K562 (cell line): Measurements from ENCODE around the gene ADAM8. TPM values are rescaled to one million over a fixed set of nuclear protein-coding genes. Genes with fewer than 3 reads are reported as not detected.

ENCODE experiments used
- ATAC-seq: fragments of 200-7000 bp; cut with Tn5 transposase; 3 replicates; pipeline ENCODE4 v1.9.1; 2020; ENCODE audit warnings: moderate library complexity
- BruUV-seq: library from RNA; stranded (reverse); fragments of 400-500 nt; replicated peaks from 2 replicates; lab custom pipeline; 2021; lab: Mats Ljungman, UMichigan
- CTCF ChIA-PET: fragments of 300-600 bp; formaldehyde crosslinking; extraction: SDS; loops from one replicate; lab custom pipeline; 2021; ENCODE audit warnings: low intra/inter-chr PET ratio; lab: Yijun Ruan, JAX
- POLR2A ChIA-PET: fragments of 300-600, 350-650 bp; sonication (Branson Sonifier 250); formaldehyde crosslinking; extraction: SDS; loops from one replicate; lab custom pipeline; 2021; ENCODE audit warnings: antibody characterized with exemption, inconsistent platforms; lab: Yijun Ruan, JAX
- DNase-seq, 4 experiments: peaks; one replicate each; pipeline versions ENCODE4 v3.0.0 to v3.0.0-alpha.2; 2011 to 2018; ENCODE audit warnings: low spot score in 3 of 4, mixed read lengths in 3 of 4; ENCODE audit errors: extremely low read depth in 1 of 4
- FAIRE-seq: peaks from 2 replicates; lab custom pipeline; 2011; peaks lifted over from hg19 to GRCh38; lab: Jason Lieb, UNC
- H2AFZ ChIP-seq: 2 replicates; pipeline ENCODE4 v1.6.0; 2011; ENCODE audit warnings: low read depth, low read length, control low read depth, inconsistent platforms
- H3K27ac ChIP-seq: fragments of 200-600 bp; 3 replicates; pipeline ENCODE4 v1.8.0; 2011; ENCODE audit warnings: low read depth, mild to moderate bottlenecking, control low read depth, inconsistent platforms, low read length, moderate library complexity, mixed read lengths; ENCODE audit errors: extremely low read depth
- H3K27me3 ChIP-seq, 2 experiments: fragments of 300-600 bp in 1 of 2; 2 replicates in 1 of 2; 3 replicates in 1 of 2; pipeline versions ENCODE4 v1.6.0 to v1.8.0; 2011; ENCODE audit warnings: inconsistent platforms in 2 of 2, low read length in 2 of 2, mild to moderate bottlenecking in 1 of 2, mixed read lengths in 1 of 2, moderate library complexity in 1 of 2; ENCODE audit not compliant: control insufficient read depth in 2 of 2, insufficient read depth in 2 of 2
- H3K36me3 ChIP-seq: fragments of 300-600 bp; 3 replicates; pipeline ENCODE4 v1.8.0; 2011; ENCODE audit warnings: mild to moderate bottlenecking, low read length, inconsistent platforms; ENCODE audit not compliant: control insufficient read depth, insufficient read depth
- H3K4me1 ChIP-seq, 2 experiments: fragments of 200-600 bp in 1 of 2; replicated peaks in 1 of 2; 2 replicates in 1 of 2; 3 replicates in 1 of 2; pipeline versions ENCODE4 v1.5.1 to v1.8.0; 2011; ENCODE audit warnings: inconsistent platforms in 2 of 2, low read length in 2 of 2, mild to moderate bottlenecking in 1 of 2, mixed read lengths in 1 of 2, moderate library complexity in 1 of 2; ENCODE audit not compliant: control insufficient read depth in 2 of 2, insufficient read depth in 2 of 2
- H3K4me2 ChIP-seq: 2 replicates; pipeline ENCODE4 v1.6.1; 2011; ENCODE audit warnings: low read length, control low read depth, inconsistent platforms, mixed read lengths; ENCODE audit not compliant: insufficient read depth
- H3K4me3 ChIP-seq: fragments of 200-600 bp; sonication (generic), shearing (Covaris generic); 2 replicates; pipeline ENCODE4 v1.5.1; 2016; ENCODE audit warnings: control low read depth, inconsistent platforms
- H3K79me2 ChIP-seq: fragments of 200-600 bp; 3 replicates; pipeline ENCODE4 v1.8.0; 2011; ENCODE audit warnings: low read length, inconsistent platforms; ENCODE audit not compliant: control insufficient read depth, insufficient read depth
- H3K9ac ChIP-seq, 2 experiments: 2 replicates each; pipeline versions ENCODE4 v1.6.0 to v1.6.1; 2011; ENCODE audit warnings: low read depth in 2 of 2, low read length in 2 of 2, control low read depth in 1 of 2, inconsistent platforms in 1 of 2, mild to moderate bottlenecking in 1 of 2, mixed read lengths in 1 of 2; ENCODE audit not compliant: insufficient read depth in 1 of 2
- H3K9me1 ChIP-seq: one replicate; pipeline ENCODE4 v1.6.0; 2011; ENCODE audit warnings: inconsistent platforms, mild to moderate bottlenecking, low read length, moderate library complexity; ENCODE audit not compliant: control insufficient read depth, insufficient read depth
- H3K9me3 ChIP-seq: replicated peaks from 2 replicates; pipeline ENCODE4 v1.5.1; 2011; ENCODE audit warnings: low read depth, low read length, inconsistent platforms; ENCODE audit not compliant: control insufficient read depth, insufficient read depth
- H4K20me1 ChIP-seq: replicated peaks from 2 replicates; pipeline ENCODE4 v1.6.1; 2011; ENCODE audit warnings: low read length, inconsistent platforms, mixed read lengths; ENCODE audit not compliant: control insufficient read depth, insufficient read depth
- BRD4 ChIP-seq: fragments of 200-600 bp; sonication (generic); IDR thresholded peaks from 2 replicates; pipeline ENCODE4 v1.6.1; 2017; ENCODE audit warnings: inconsistent platforms
- CBFB ChIP-seq: sonication (generic); formaldehyde crosslinking; IDR thresholded peaks from 2 replicates; pipeline ENCODE4 v1.4.0; 2020; ENCODE audit warnings: mild to moderate bottlenecking, missing genetic modification reagents
- CHD4 ChIP-seq: fragments of 200-600 bp; sonication (generic); IDR thresholded peaks from 3 replicates; pipeline ENCODE4 v1.6.1; 2012; ENCODE audit warnings: low read depth, mild to moderate bottlenecking, mixed read lengths, low read length, inconsistent platforms; ENCODE audit not compliant: insufficient read depth, insufficient replicate concordance, poor library complexity, severe bottlenecking
- LCOR ChIP-seq: sonication (generic); formaldehyde crosslinking; IDR thresholded peaks from 2 replicates; pipeline ENCODE4 v1.8.0; 2022; ENCODE audit warnings: mild to moderate bottlenecking, missing genetic modification reagents
- MYBL2 ChIP-seq, 2 experiments: fragments of 450-650 bp in 1 of 2; sonication (generic) in 1 of 2; formaldehyde crosslinking in 1 of 2; IDR thresholded peaks; 2 replicates each; pipeline versions ENCODE4 v1.6.1 to v1.8.1; 2017 to 2022; ENCODE audit warnings: borderline replicate concordance in 1 of 2, inconsistent platforms in 1 of 2, low read depth in 1 of 2, mild to moderate bottlenecking in 1 of 2, missing genetic modification reagents in 1 of 2, moderate library complexity in 1 of 2
- PTBP1 ChIP-seq: fragments of 200-400 bp; formaldehyde crosslinking; IDR thresholded peaks from 2 replicates; pipeline ENCODE4 v1.6.1; 2017; ENCODE audit warnings: low read depth, low read length
- SIRT6 ChIP-seq: IDR thresholded peaks from one replicate; pipeline ENCODE4 v1.6.1; 2012; ENCODE audit warnings: low read depth, mild to moderate bottlenecking, control low read depth, inconsistent platforms, low read length, moderate library complexity
- ZFP1 ChIP-seq: fragments of 450-650 bp; formaldehyde crosslinking; IDR thresholded peaks from 2 replicates; pipeline ENCODE4 v1.4.0; 2020; ENCODE audit warnings: mild to moderate bottlenecking, mixed read lengths
- WGBS: fragments of 100-300 bp; shearing (Covaris generic); methylation state at CpG from one replicate; pipeline ENCODE4 v1.1.6; 2016; ENCODE audit warnings: low coverage, mixed read lengths; ENCODE audit not compliant: insufficient coverage; ENCODE audit errors: missing lambda C conversion rate; 5-methylcytosine and 5-hydroxymethylcytosine counted together
- in situ Hi-C: fragments of 300-500 bp; cut with MboI; formaldehyde crosslinking; loops from 4 replicates; pipeline ENCODE4 v1.15.0; 2018; ENCODE audit warnings: inconsistent platforms, mixed read lengths
- intact Hi-C: fragments of 100-400 bp; cut with micrococcal nuclease; formaldehyde crosslinking; loops from 2 replicates; pipeline ENCODE4 v1.14.2; 2022
- polyA plus RNA-seq, 8 experiments: library from polyadenylated mRNA; depleted of rRNA in 4 of 8; stranded (reverse) in 5 of 8; unstranded in 3 of 8; fragments of >200 nt; fragmentation: Nextera tagmentation in 2 of 8; fragmentation: Illumina TruSeq in 1 of 8; extraction: Ambion mirVana in 2 of 8; extraction: Trizol in 1 of 8; gene quantifications; 2 replicates each; pipeline versions ENCODE4 v1.2.1 to v1.2.3, GENCODE V29; 2011 to 2014; ENCODE audit warnings: inconsistent platforms in 1 of 8, missing spikeins in 1 of 8
- total RNA-seq, 7 experiments: library from RNA; depleted of rRNA in 6 of 7; stranded (reverse); fragments of >200 nt in 6 of 7; fragmentation: Illumina TruSeq in 2 of 7; extraction: Trizol in 2 of 7; gene quantifications; 2 replicates each; pipeline versions ENCODE4 v1.2.1 to v1.2.3, GENCODE V29; 2011 to 2021; ENCODE audit warnings: low replicate concordance in 1 of 7

ADAM8 gene
- total and polyA plus RNA-seq, 9 of the 15 experiments (the other 6 are each of a cell fraction or from before 2014, with no cell fraction given), result 0.07 to 7.0 (median 1.1) TPM

DNA sequence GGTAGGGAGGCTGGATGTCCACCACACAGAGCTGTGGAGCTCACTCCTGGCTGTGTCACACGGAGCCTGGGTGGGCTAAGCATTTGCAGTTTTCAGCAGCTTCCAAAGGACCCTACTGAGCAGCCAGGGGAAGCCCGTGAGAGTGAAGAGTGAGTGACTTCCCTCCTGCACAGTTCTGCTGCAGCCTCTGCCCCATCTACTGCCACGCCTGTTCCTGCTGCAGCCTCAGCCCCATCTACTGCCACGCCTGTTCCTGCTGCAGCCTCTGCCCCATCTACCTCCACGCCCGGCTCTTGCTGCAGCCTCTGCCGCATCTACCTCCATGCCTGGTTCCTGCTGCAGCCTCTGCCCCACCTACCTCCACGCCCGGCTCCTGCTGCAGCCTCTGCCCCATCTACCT is 12.2 kb downstream of the ADAM8 start:
- Histone ChIP-seq H2AFZ (no peak overlapping the region), H3K9me3 (no peaks in the 10 kb centered on the region), H3K79me2 (no peaks in the 10 kb centered on the region), H3K9me1 (no peaks in the 10 kb centered on the region), H3K4me1 (peaks cover 2 to 80% of the 10 kb centered on the region in 2 experiments; a peak in 3 of 5 replicates), H3K27ac (no peak overlapping the region), H4K20me1 (no peaks in the 10 kb centered on the region), H3K36me3 (no peaks in the 10 kb centered on the region), H3K4me3 (no peak overlapping the region), H3K4me2 (no peak overlapping the region), H3K27me3 (no peaks in the 10 kb centered on the region), H3K9ac (no peak overlapping the region)
- 28% methylated on average over 8 of the region's 9 CpGs for WGBS
- FAIRE-seq (no peak), DNase-seq (no peak), ATAC-seq (no peak)
- ChIA-PET CTCF (no interaction called here), POLR2A (interaction anchor here (1.0 kb wide), 1 partner anchor 15 kb away, joined by 3 read pairs; no protein-coding TSS in a partner anchor)
- BruUV-seq, result no TSS peak
- in situ Hi-C loops, result no loop called here
- TF ChIP-seq LCOR (CRISPR knock-in tag), result no peak
- intact Hi-C loops, result no loop called here

GRCh38 chr10:133263674-133264073 is 13.0 kb downstream of the ADAM8 start:
- intact Hi-C loops, result no loop called here
- CTCF ChIA-PET, result no interaction called here
- H3K9me3 ChIP-seq, result no peaks in the 10 kb centered on the region
- no peaks in the 10 kb centered on the region for H3K9me1 ChIP-seq
- no peak for FAIRE-seq
- H3K4me3 ChIP-seq, result no peak overlapping the region
- no TSS peak for BruUV-seq
- no peak overlapping the region for H3K27ac ChIP-seq
- TF ChIP-seq ZFP1 (CRISPR knock-in tag) (no peak), MYBL2 (IDR thresholded peaks at IDR 0.05; ENCODE audit: low read depth) (no peak), MYBL2 (CRISPR knock-in tag; IDR thresholded peaks at IDR 0.05; ENCODE audit: borderline replicate concordance) (no peak), CBFB (no peak), BRD4 (no peak), PTBP1 (no peak), CHD4 (no peak), SIRT6 (no peak)
- TF ChIP-seq, all 486 proteins: peak for 0
- DNase-seq (no peak), ATAC-seq (no peak)
- in situ Hi-C loops, result no loop called here
- H3K4me2 ChIP-seq, result no peak overlapping the region
- no peaks in the 10 kb centered on the region for H3K36me3 ChIP-seq
- peaks cover 2 to 80% of the 10 kb centered on the region in 2 experiments; a peak in 3 of 5 replicates for H3K4me1 ChIP-seq
- H3K9ac ChIP-seq, result no peak overlapping the region
- no peaks in the 10 kb centered on the region for H3K27me3 ChIP-seq
- H3K79me2 ChIP-seq, result no peaks in the 10 kb centered on the region
- WGBS, result 86% methylated on average over 2 of the region's 10 CpGs
- POLR2A ChIA-PET, result interaction anchor here (1.0 kb wide), 1 partner anchor 16 kb away, joined by 3 read pairs; no protein-coding TSS in a partner anchor
- no peak overlapping the region for H2AFZ ChIP-seq
- no peaks in the 10 kb centered on the region for H4K20me1 ChIP-seq
